Parathyroid adenoma (tissue), 2 donors: ENCODE measurements around the gene WASHC3.

Experiments used
- H2AFZ ChIP-seq: fragments of 300-600 bp; sonication (generic); one replicate; pipeline ENCODE4 v1.7.0; 2017; ENCODE audit warnings: antibody characterized with exemption, mild to moderate bottlenecking
- H3K27ac ChIP-seq: fragments of 300-600 bp; sonication (generic); one replicate; pipeline ENCODE4 v1.7.0; 2017
- H3K27me3 ChIP-seq: fragments of 300-600 bp; sonication (generic); one replicate; pipeline ENCODE4 v1.7.0; 2017; ENCODE audit warnings: low read length; ENCODE audit not compliant: control insufficient read depth, insufficient read depth
- H3K36me3 ChIP-seq: fragments of 300-600 bp; sonication (generic); one replicate; pipeline ENCODE4 v1.7.0; 2017; ENCODE audit warnings: low read length; ENCODE audit not compliant: control insufficient read depth, insufficient read depth
- H3K4me1 ChIP-seq: fragments of 300-600 bp; sonication (generic); one replicate; pipeline ENCODE4 v1.7.0; 2017; ENCODE audit warnings: control low read depth
- H3K4me2 ChIP-seq: fragments of 300-600 bp; sonication (generic); one replicate; pipeline ENCODE4 v1.7.0; 2017; ENCODE audit warnings: low read length
- H3K4me3 ChIP-seq: fragments of 300-600 bp; sonication (generic); one replicate; pipeline ENCODE4 v1.7.0; 2017; ENCODE audit warnings: low read depth, low read length
- H3K79me2 ChIP-seq: fragments of 300-600 bp; sonication (generic); one replicate; pipeline ENCODE4 v1.7.0; 2017; ENCODE audit warnings: control low read depth
- H3K9ac ChIP-seq: fragments of 300-600 bp; sonication (generic); one replicate; pipeline ENCODE4 v1.7.0; 2017; ENCODE audit warnings: mild to moderate bottlenecking
- H3K9me3 ChIP-seq: fragments of 300-600 bp; sonication (generic); one replicate; pipeline ENCODE4 v1.7.0; 2017; ENCODE audit warnings: low read length; ENCODE audit not compliant: control insufficient read depth
- CTCF ChIP-seq: fragments of 300-600 bp; sonication (generic); IDR thresholded peaks from one replicate; pipeline ENCODE4 v1.7.0; 2017; ENCODE audit warnings: antibody characterized with exemption, mild to moderate bottlenecking
- donor health status: primary hyperparathyroidism.

WASHC3 gene

GRCh38 chr12:102009796-102010195 lies 52.0 kb downstream of the WASHC3 start:
- no peak overlapping the region for H2AFZ ChIP-seq
- no peak overlapping the region for H3K27ac ChIP-seq
- H3K27me3 ChIP-seq, result no peaks in the 10 kb centered on the region
- no peaks in the 10 kb centered on the region for H3K9me3 ChIP-seq
- no peak overlapping the region for H3K9ac ChIP-seq
- no peak overlapping the region for H3K4me3 ChIP-seq
- H3K4me2 ChIP-seq, result no peak overlapping the region
- peaks cover 2% of the 10 kb centered on the region for H3K4me1 ChIP-seq
- no peaks in the 10 kb centered on the region for H3K79me2 ChIP-seq
- H3K36me3 ChIP-seq, result no peaks in the 10 kb centered on the region
- TF ChIP-seq CTCF, result no peak

GRCh38 chr12:102008615-102009126 lies 53.1 kb downstream of the WASHC3 start:
- Histone ChIP-seq H2AFZ (no peak overlapping the region), H3K36me3 (no peaks in the 10 kb centered on the region), H3K27me3 (no peaks in the 10 kb centered on the region), H3K4me3 (no peak overlapping the region), H3K4me2 (no peak overlapping the region), H3K4me1 (peaks cover 2% of the 10 kb centered on the region), H3K27ac (no peak overlapping the region), H3K9ac (no peak overlapping the region), H3K79me2 (no peaks in the 10 kb centered on the region), H3K9me3 (no peaks in the 10 kb centered on the region)
- TF ChIP-seq CTCF, result no peak

GRCh38 chr12:102005256-102005655 lies 56.5 kb downstream of the WASHC3 start:
- no peak overlapping the region for H3K9ac ChIP-seq

GRCh38 chr12:101997102-101997501 lies 64.7 kb downstream of the WASHC3 start:
- Histone ChIP-seq H3K9ac (no peak overlapping the region), H3K4me3 (no peak overlapping the region), H3K4me2 (no peak overlapping the region), H3K79me2 (no peaks in the 10 kb centered on the region), H3K4me1 (no peaks in the 10 kb centered on the region), H3K36me3 (no peaks in the 10 kb centered on the region), H3K9me3 (no peaks in the 10 kb centered on the region), H2AFZ (no peak overlapping the region), H3K27me3 (no peaks in the 10 kb centered on the region), H3K27ac (no peak overlapping the region)
- no peak for TF ChIP-seq CTCF

More at GRCh38 chr12:102005256-102005655, 56.5 kb downstream of the WASHC3 start:
- no peaks in the 10 kb centered on the region for H3K36me3 ChIP-seq
- no peaks in the 10 kb centered on the region for H3K79me2 ChIP-seq
- no peak for TF ChIP-seq CTCF
- H3K27ac ChIP-seq, result no peak overlapping the region
- no peaks in the 10 kb centered on the region for H3K9me3 ChIP-seq
- no peaks in the 10 kb centered on the region for H3K27me3 ChIP-seq
- no peak overlapping the region for H2AFZ ChIP-seq
- peaks cover 2% of the 10 kb centered on the region for H3K4me1 ChIP-seq
- no peak overlapping the region for H3K4me2 ChIP-seq
- H3K4me3 ChIP-seq, result no peak overlapping the region

GRCh38 chr12:101995684-101996083 lies 66.1 kb downstream of the WASHC3 start:
- no peak overlapping the region for H3K4me3 ChIP-seq
- H3K27me3 ChIP-seq, result no peaks in the 10 kb centered on the region
- no peak overlapping the region for H2AFZ ChIP-seq
- no peaks in the 10 kb centered on the region for H3K36me3 ChIP-seq
- no peak overlapping the region for H3K9ac ChIP-seq
- no peaks in the 10 kb centered on the region for H3K4me1 ChIP-seq
- H3K4me2 ChIP-seq, result no peak overlapping the region
- H3K79me2 ChIP-seq, result no peaks in the 10 kb centered on the region
- H3K9me3 ChIP-seq, result no peaks in the 10 kb centered on the region
- H3K27ac ChIP-seq, result no peak overlapping the region
- no peak for TF ChIP-seq CTCF
